Measurements from ENCODE around the gene CENPP.

- TF ChIP-seq CEBPB (IDR thresholded peaks at IDR 0.05) (no peak), USF1 (IDR thresholded peaks at IDR 0.05) (no peak), YY1 (IDR thresholded peaks at IDR 0.05; ENCODE audit: low read depth) (no peak), MAX (IDR thresholded peaks at IDR 0.05) (no peak), TCF12 (IDR thresholded peaks at IDR 0.05; ENCODE audit: low read depth) (no peak), RAD21 (IDR thresholded peaks at IDR 0.05; ENCODE audit: low read depth) (no peak), CREB1 (IDR thresholded peaks at IDR 0.05; ENCODE audit: low read depth) (no peak), NFIC (IDR thresholded peaks at IDR 0.05) (no peak), REST (IDR thresholded peaks at IDR 0.05; ENCODE audit: low read depth) (no peak), TAF1 (IDR thresholded peaks at IDR 0.05; ENCODE audit: low read depth) (no peak), FOXM1 (IDR thresholded peaks at IDR 0.05; ENCODE audit: borderline replicate concordance, low read depth) (no peak), EP300 (IDR thresholded peaks at IDR 0.05; ENCODE audit: borderline replicate concordance) (no peak), EGR1 (IDR thresholded peaks at IDR 0.05) (no peak), TEAD4 (IDR thresholded peaks at IDR 0.05) (no peak)
Observed at GRCh38 chr9:92341578-92341977, 15.8 kb downstream of the CENPP start.

All from Ishikawa (cell line).